Neural progenitor cell (in vitro differentiated cells): Measurements from ENCODE around the gene MYO1B. TPM values are rescaled to one million over a fixed set of nuclear protein-coding genes. Genes with fewer than 3 reads are reported as not detected.

Experiments
- DNase-seq: peaks from one replicate; pipeline ENCODE4 v3.0.0-alpha.2; 2016; ENCODE audit warnings: low spot score
- H2AFZ ChIP-seq: fragments of 200-600 bp; sonication (generic); replicated peaks from 2 replicates; pipeline ENCODE4 v1.6.1; 2016; ENCODE audit warnings: antibody characterized with exemption
- H3F3A ChIP-seq: fragments of 200-600 bp; sonication (generic); 2 replicates; pipeline ENCODE4 v1.6.1; 2016; ENCODE audit warnings: antibody characterized with exemption, low read depth
- H3K27ac ChIP-seq: fragments of 200-600 bp; sonication (generic); 2 replicates; pipeline ENCODE4 v1.5.1; 2016; ENCODE audit warnings: mild to moderate bottlenecking
- H3K27me3 ChIP-seq: fragments of 200-600 bp; sonication (generic); 2 replicates; pipeline ENCODE4 v1.6.1; 2016; ENCODE audit warnings: mild to moderate bottlenecking, moderate library complexity
- H3K36me3 ChIP-seq: fragments of 200-600 bp; sonication (generic); 2 replicates; pipeline ENCODE4 v1.5.1; 2016
- H3K4me1 ChIP-seq: fragments of 200-600 bp; sonication (generic); 2 replicates; pipeline ENCODE4 v1.6.1; 2016; ENCODE audit warnings: mixed run types
- H3K4me2 ChIP-seq: fragments of 200-600 bp; sonication (generic); 2 replicates; pipeline ENCODE4 v1.6.1; 2016
- H3K4me3 ChIP-seq: fragments of 200-600 bp; sonication (generic); 2 replicates; pipeline ENCODE4 v1.5.1; 2016
- H3K79me2 ChIP-seq: fragments of 200-600 bp; sonication (generic); 2 replicates; pipeline ENCODE4 v1.6.1; 2016; ENCODE audit warnings: low read depth
- H3K9ac ChIP-seq: fragments of 200-600 bp; sonication (generic); 2 replicates; pipeline ENCODE4 v1.6.1; 2016
- H3K9me3 ChIP-seq: fragments of 200-600 bp; sonication (generic); 2 replicates; pipeline ENCODE4 v1.5.1; 2016; ENCODE audit warnings: low read depth
- H4K20me1 ChIP-seq: fragments of 200-600 bp; sonication (generic); 2 replicates; pipeline ENCODE4 v1.6.1; 2016; ENCODE audit warnings: low read depth
- H3K27ac Mint-ChIP-seq: 3 replicates; pipeline ENCODE4 v1.8.0; 2021; ENCODE audit warnings: mixed read lengths
- H3K27me3 Mint-ChIP-seq: 2 replicates; pipeline ENCODE4 v1.8.0; 2022; ENCODE audit warnings: low read depth, mild to moderate bottlenecking, inconsistent platforms, moderate library complexity, mixed read lengths; ENCODE audit not compliant: insufficient read depth
- H3K36me3 Mint-ChIP-seq: 3 replicates; pipeline ENCODE4 v1.8.0; 2021; ENCODE audit warnings: mixed read lengths
- H3K4me1 Mint-ChIP-seq: 3 replicates; pipeline ENCODE4 v1.8.0; 2021; ENCODE audit warnings: mixed read lengths
- H3K4me3 Mint-ChIP-seq: 3 replicates; pipeline ENCODE4 v1.8.0; 2021; ENCODE audit warnings: mild to moderate bottlenecking, moderate library complexity, mixed read lengths
- H3K9me3 Mint-ChIP-seq: 3 replicates; pipeline ENCODE4 v1.8.0; 2020; ENCODE audit warnings: mixed read lengths
- CTCF ChIP-seq: fragments of 200-600 bp; sonication (generic); IDR thresholded peaks from 2 replicates; pipeline ENCODE4 v1.5.1; 2017; ENCODE audit warnings: antibody characterized with exemption, mild to moderate bottlenecking
- EZH2 ChIP-seq: fragments of 200-600 bp; sonication (generic); IDR thresholded peaks from 2 replicates; pipeline ENCODE4 v1.6.1; 2017; ENCODE audit warnings: antibody characterized with exemption, mild to moderate bottlenecking, moderate library complexity
- EZH2phosphoT487 ChIP-seq: fragments of 200-600 bp; sonication (generic); IDR thresholded peaks from 2 replicates; pipeline ENCODE4 v1.6.1; 2017; ENCODE audit warnings: antibody characterized with exemption
- total RNA-seq: library from RNA; depleted of rRNA; stranded (reverse); fragments of >200 nt; gene quantifications from 2 replicates; pipeline ENCODE4 v1.2.3, GENCODE V29; 2015; ENCODE audit warnings: low replicate concordance

The MYO1B gene
- total RNA-seq, 1 donor from 2014 or later = 88.0 TPM

- Mint-ChIP-seq H3K27ac (no peak overlapping the region), H3K9me3 (no peaks in the 10 kb centered on the region), H3K36me3 (peaks cover 17% of the 10 kb centered on the region), H3K4me1 (no peaks in the 10 kb centered on the region), H3K4me3 (no peak overlapping the region), H3K27me3 (no peaks in the 10 kb centered on the region)
- no peaks in the 10 kb centered on the region for H3K36me3 ChIP-seq
- no peak overlapping the region for H3K27ac ChIP-seq
- H3K9ac ChIP-seq = no peak overlapping the region
- no peak for TF ChIP-seq CTCF
- no peak for TF ChIP-seq EZH2
- no peak for TF ChIP-seq EZH2phosphoT487
- no peak overlapping the region for H3K4me2 ChIP-seq
- no peak for DNase-seq
- no peaks in the 10 kb centered on the region for H3K4me1 ChIP-seq
- H3K9me3 ChIP-seq = no peaks in the 10 kb centered on the region
- no peaks in the 10 kb centered on the region for H3K27me3 ChIP-seq
- H3K4me3 ChIP-seq = no peak overlapping the region
- H2AFZ ChIP-seq = no peak overlapping the region
- no peaks in the 10 kb centered on the region for H3F3A ChIP-seq
- no peaks in the 10 kb centered on the region for H4K20me1 ChIP-seq
- no peaks in the 10 kb centered on the region for H3K79me2 ChIP-seq
Observed at GRCh38 chr2:191427031-191427430, 181.8 kb downstream of the MYO1B start.

GRCh38 chr2:191428141-191428540 is 182.9 kb downstream of the MYO1B start:
- H3K36me3 ChIP-seq = no peaks in the 10 kb centered on the region
- H3K9me3 Mint-ChIP-seq = no peaks in the 10 kb centered on the region

GRCh38 chr2:191430476-191430875 is 185.3 kb downstream of the MYO1B start:
- DNase-seq = no peak
- Mint-ChIP-seq H3K36me3 (peaks cover 5% of the 10 kb centered on the region), H3K27me3 (no peaks in the 10 kb centered on the region), H3K27ac (no peak overlapping the region), H3K9me3 (no peaks in the 10 kb centered on the region), H3K4me3 (no peak overlapping the region), H3K4me1 (no peaks in the 10 kb centered on the region)
- Histone ChIP-seq H3K4me2 (no peak overlapping the region), H4K20me1 (no peaks in the 10 kb centered on the region), H2AFZ (no peak overlapping the region), H3K27ac (no peak overlapping the region), H3K27me3 (no peaks in the 10 kb centered on the region), H3K4me1 (no peaks in the 10 kb centered on the region), H3K79me2 (no peaks in the 10 kb centered on the region), H3F3A (no peaks in the 10 kb centered on the region), H3K36me3 (no peaks in the 10 kb centered on the region), H3K4me3 (no peak overlapping the region), H3K9ac (no peak overlapping the region), H3K9me3 (no peaks in the 10 kb centered on the region)
- no peak for TF ChIP-seq EZH2

More at GRCh38 chr2:191428141-191428540, 182.9 kb downstream of the MYO1B start:
- Histone ChIP-seq H3K4me2 (no peak overlapping the region), H3K9me3 (no peaks in the 10 kb centered on the region), H3K9ac (no peak overlapping the region), H2AFZ (no peak overlapping the region), H3K4me1 (no peaks in the 10 kb centered on the region), H3K79me2 (no peaks in the 10 kb centered on the region), H3K27ac (no peak overlapping the region), H4K20me1 (no peaks in the 10 kb centered on the region), H3K27me3 (no peaks in the 10 kb centered on the region), H3K4me3 (no peak overlapping the region), H3F3A (no peaks in the 10 kb centered on the region)
- DNase-seq = no peak
- Mint-ChIP-seq H3K27ac (no peak overlapping the region), H3K36me3 (peaks cover 17% of the 10 kb centered on the region), H3K4me1 (no peaks in the 10 kb centered on the region), H3K4me3 (no peak overlapping the region), H3K27me3 (no peaks in the 10 kb centered on the region)
- TF ChIP-seq EZH2 = no peak
- TF ChIP-seq CTCF = no peak
- TF ChIP-seq EZH2phosphoT487 = no peak

- Histone ChIP-seq H2AFZ (no peak overlapping the region), H3K27ac (no peak overlapping the region), H3K9ac (no peak overlapping the region), H3K9me3 (no peaks in the 10 kb centered on the region), H3K4me2 (no peak overlapping the region), H3F3A (no peaks in the 10 kb centered on the region), H3K79me2 (no peaks in the 10 kb centered on the region), H3K27me3 (no peaks in the 10 kb centered on the region), H3K4me3 (no peak overlapping the region), H3K36me3 (no peaks in the 10 kb centered on the region), H3K4me1 (no peaks in the 10 kb centered on the region), H4K20me1 (no peaks in the 10 kb centered on the region)
- Mint-ChIP-seq H3K4me1 (no peaks in the 10 kb centered on the region), H3K27me3 (no peaks in the 10 kb centered on the region), H3K27ac (no peak overlapping the region), H3K9me3 (no peaks in the 10 kb centered on the region), H3K36me3 (no peaks in the 10 kb centered on the region), H3K4me3 (no peak overlapping the region)
- DNase-seq = no peak
- TF ChIP-seq CTCF (no peak), EZH2 (no peak)
Observed at GRCh38 chr2:191432121-191432520, 186.9 kb downstream of the MYO1B start.
